ENCODE measurements around the gene VAMP3.
"Not testable (repeated sequence)": the region's sequence is repeated elsewhere in the genome, so short reads cannot be mapped to it uniquely, and the experiment has no call there.

The VAMP3 gene

DNA sequence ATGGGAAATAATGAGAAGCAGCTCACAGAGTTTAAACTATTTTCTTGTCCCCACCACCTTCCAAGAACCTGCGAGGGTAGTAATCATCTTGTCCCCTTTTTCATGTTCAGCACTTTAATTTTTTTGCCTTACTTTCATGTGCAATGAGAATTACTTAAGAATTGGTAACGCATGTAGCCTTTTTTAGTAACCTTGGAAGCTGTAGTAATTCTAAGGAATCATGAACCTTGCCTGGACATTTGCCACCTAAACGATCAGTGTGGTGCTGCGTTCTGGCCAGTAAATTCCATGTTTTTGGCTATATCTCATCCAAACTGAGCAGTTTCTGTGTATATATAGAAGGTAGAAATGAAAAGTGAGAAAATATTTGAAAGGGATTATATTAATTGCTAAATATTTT, 3.9 kb upstream of the VAMP3 start:
- in situ Hi-C loops (cut with MboI; ENCODE audit: low sequenced_read_pairs): no loop called here

DNA sequence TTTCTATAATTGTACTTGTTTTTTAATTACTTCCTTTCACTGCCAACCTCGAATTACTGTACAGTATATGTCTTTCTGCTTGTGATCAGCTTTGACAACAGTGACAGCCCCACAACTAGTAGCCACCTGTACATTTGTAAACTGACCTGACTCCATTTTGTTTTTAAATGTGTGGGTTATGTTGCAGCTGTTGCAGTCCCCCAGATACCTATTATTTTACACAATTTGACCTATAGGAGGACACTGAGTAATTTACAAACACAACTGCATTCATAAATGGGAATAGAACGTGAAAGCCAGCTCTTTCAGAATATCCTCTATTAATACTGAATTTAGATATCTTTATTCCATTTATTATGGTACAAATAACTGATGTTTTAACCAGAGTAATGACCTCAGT, 2.5 kb upstream of the VAMP3 start:
- in situ Hi-C loops (cut with MboI; ENCODE audit: low sequenced_read_pairs): no loop called here

DNA sequence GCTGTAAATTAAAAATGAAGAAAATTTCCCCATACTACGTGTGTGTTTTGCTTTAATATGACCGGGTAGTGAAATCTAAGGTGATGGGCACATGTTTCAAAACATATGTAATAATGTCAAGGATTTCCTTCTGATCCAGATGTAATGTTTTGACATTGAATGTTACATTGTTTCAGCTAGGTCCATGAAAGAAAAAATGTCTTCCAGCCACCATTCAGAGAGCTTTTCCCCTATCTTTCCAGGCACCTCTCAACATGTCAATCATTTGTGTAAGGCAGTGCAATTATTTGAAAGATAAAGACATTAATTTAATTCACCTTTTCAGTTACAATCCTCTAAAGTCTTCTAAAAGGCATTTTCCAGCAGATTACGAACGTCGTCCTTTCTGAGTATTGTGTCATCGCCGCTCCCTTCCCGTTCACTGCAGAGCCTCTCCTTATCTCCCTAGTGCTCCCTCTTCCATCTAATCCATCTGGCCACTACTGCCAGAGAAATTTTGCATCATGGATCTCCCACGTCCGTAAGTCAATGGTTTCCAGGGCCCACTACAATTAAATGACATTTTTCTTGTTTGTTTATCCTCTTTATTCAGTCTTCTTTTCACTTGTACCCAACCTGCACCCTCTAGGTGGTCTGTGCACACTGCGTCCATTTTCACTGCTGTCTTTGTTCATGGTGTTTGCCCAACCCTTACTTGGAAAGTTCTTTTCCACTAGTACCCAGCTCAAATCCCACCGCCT, 1.3 kb upstream of the VAMP3 start:
- in situ Hi-C loops (cut with MboI; ENCODE audit: low sequenced_read_pairs): no loop called here

GRCh38 chr1:7770669-7770996, 463 bp upstream of the VAMP3 start:
- in situ Hi-C loops (cut with MboI; ENCODE audit: low sequenced_read_pairs): no loop called here

GRCh38 chr1:7771823-7772299, 765 bp downstream of the VAMP3 start:
- in situ Hi-C loops (cut with MboI; ENCODE audit: low sequenced_read_pairs): no loop called here

GRCh38 chr1:7777591-7777990, 6.5 kb downstream of the VAMP3 start:
- in situ Hi-C loops (cut with MboI; ENCODE audit: low sequenced_read_pairs): no loop called here

DNA sequence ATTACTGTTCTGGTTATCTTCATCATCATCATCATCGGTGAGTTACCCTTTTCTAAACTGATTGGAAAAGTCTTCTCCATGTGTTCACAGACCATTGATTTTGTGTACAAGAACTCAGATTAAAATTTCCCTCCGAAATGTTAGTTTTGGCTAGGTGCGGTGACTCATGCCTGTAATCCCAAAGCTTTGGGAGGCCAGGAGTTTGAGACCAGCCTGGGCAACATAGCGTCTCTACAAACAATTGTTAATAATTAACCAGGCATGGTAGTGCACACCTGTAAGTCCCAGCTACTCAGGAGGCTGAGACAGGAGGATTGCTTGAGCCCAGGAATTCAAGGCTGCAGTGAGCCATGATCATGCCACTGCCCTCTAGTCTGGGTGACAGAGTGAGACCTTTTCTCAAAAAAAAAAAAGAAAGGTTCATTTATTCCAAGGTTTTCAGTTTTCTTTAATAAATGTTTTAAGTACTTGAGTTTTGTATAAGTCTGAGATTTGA, 7.1 kb downstream of the VAMP3 start:
- in situ Hi-C loops (cut with MboI; ENCODE audit: low sequenced_read_pairs): no loop called here

- in situ Hi-C loops (cut with MboI; ENCODE audit: low sequenced_read_pairs): no loop called here
Measured at GRCh38 chr1:7780976-7781375, 9.9 kb downstream of the VAMP3 start.

DNA sequence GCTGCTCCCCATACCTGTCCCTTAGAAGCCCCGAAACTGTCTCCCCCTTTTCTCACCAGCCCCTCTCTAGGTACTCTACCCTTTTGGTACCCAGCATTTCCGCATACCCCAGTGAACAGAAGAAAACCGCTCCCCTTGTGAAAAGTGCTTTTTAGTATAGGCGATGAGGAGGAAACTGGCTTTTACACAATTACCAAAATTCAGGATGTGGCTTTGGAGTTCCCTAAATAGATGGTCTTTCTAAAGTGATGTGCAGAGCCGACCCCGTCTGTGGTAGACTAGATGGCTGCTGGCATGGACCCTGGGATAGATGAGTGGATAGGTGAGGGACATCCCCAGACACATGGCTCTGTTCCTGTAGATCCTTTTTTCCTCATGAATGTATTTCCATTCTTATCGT, 10.4 kb downstream of the VAMP3 start:
- in situ Hi-C loops (cut with MboI; ENCODE audit: low sequenced_read_pairs): no loop called here

DNA sequence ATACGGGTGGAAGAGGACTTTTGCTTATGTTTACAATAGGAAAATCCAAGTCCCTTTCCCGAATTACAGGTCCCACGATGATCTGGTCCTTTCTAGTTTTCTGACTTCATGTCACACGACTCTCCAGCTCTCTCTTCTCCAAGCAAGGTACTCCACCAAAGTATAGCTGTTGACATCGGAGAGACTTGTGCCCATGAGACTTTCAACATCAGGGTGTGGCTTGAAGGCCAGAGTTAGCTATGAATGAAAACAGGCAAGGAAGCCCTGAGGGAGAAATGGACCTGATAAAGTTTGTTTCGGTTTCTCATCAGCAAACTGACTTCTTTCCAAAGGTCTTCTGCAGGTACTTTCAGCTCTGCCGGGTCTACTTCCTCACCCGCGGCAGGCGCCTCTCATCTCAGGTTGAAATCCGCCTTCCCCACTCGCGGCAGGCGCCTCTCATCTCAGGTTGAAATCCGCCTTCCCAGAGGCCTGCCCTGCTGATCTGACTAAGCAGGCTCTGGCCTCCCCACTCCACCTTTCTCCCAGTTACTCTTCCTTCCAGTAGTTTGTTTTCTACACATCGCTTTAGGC, 10.9 kb downstream of the VAMP3 start:
- in situ Hi-C loops (cut with MboI; ENCODE audit: low sequenced_read_pairs): no loop called here

- in situ Hi-C loops (cut with MboI; ENCODE audit: low sequenced_read_pairs): no loop called here
Measured at GRCh38 chr1:7783178-7783711, 12.1 kb downstream of the VAMP3 start.

- in situ Hi-C loops (cut with MboI; ENCODE audit: low sequenced_read_pairs): no loop called here
Measured at GRCh38 chr1:7783826-7784491, 12.9 kb downstream of the VAMP3 start, which contains the start of gene PER3. PER3 (plus strand) TSS chr1:7784291; CDS start chr1:7784878, 587 bp downstream.

- in situ Hi-C loops (cut with MboI; ENCODE audit: low sequenced_read_pairs): no loop called here
Measured at GRCh38 chr1:7784492-7785071, 13.5 kb downstream of the VAMP3 start.

DNA sequence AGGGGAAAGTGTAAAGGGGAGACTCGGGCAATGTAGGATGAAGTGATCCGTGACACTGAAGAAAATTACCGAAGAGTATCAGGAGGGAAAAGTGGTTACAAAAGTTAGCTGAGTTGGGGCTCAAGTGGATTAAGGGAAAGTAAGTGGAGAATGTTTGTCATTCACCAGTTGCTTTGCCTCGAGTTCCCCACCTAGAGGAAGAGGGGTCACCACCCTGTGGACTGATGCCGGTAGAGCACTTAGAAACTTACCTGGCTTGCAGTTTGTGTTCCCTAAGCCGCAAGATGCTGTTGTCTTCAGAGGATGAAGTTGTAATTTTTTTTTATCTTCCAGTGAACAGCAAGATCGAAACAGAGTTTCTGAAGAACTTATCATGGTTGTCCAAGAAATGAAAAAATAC, 14.0 kb downstream of the VAMP3 start:
- in situ Hi-C loops (cut with MboI; ENCODE audit: low sequenced_read_pairs): no loop called here

DNA sequence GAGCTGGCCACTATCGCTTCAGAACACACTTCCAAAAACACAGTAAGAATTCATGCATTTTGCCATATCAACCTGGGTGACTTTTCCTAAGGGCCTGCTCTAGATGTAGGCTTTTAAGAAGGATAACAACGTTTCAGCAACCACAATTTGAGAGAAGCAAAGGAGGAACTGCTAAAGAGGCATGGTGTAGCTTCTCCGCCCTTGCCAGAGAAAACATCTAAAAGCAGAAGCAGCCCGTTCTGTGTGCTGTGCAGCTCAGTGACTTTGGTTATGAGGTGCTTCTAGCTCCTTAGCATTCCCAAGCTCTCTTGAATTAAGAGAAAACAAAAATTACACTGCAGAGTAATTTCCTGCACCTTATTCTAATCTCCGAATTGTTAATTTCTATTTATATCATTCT, 15.7 kb downstream of the VAMP3 start:
- in situ Hi-C loops (cut with MboI; ENCODE audit: low sequenced_read_pairs): no loop called here

GRCh38 chr1:7789828-7790227, 18.7 kb downstream of the VAMP3 start:
- in situ Hi-C loops (cut with MboI; ENCODE audit: low sequenced_read_pairs): no loop called here

GRCh38 chr1:7791027-7791426, 19.9 kb downstream of the VAMP3 start:
- in situ Hi-C loops (cut with MboI; ENCODE audit: low sequenced_read_pairs): not testable (repeated sequence)

GRCh38 chr1:7795406-7795805, 24.3 kb downstream of the VAMP3 start:
- in situ Hi-C loops (cut with MboI; ENCODE audit: low sequenced_read_pairs): no loop called here

GRCh38 chr1:7805460-7805859, 34.4 kb downstream of the VAMP3 start:
- in situ Hi-C loops (cut with MboI; ENCODE audit: low sequenced_read_pairs): no loop called here

DNA sequence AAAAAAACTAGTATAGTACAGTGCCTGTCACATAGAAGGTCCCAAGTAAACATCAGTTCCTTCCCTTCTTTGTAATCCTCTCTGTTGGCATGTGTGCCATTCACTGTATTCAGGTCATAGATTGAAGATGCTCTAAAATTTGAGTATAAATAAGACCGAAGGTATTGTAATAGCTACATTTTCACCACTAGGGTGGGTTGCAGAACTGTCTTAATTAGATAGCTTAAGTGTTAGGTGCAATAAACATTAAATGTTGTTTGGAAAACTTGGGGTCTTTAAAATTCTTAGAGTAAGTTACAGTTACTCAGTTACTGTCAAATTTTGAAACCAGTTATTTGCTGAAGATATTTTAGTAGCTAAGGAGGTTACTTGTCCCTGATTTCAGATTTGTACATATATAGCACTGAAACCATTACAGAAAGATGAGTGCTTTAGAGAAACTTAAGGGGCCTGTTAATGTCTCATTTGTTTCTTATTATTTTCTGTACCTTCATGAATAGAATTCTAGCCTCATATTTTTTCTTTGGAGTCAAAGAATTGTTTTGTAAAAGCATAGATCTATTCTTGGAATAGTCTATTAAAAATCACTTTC, 37.3 kb downstream of the VAMP3 start:
- in situ Hi-C loops (cut with MboI; ENCODE audit: low sequenced_read_pairs): no loop called here

- in situ Hi-C loops (cut with MboI; ENCODE audit: low sequenced_read_pairs): no loop called here
Measured at GRCh38 chr1:7809742-7810141, 38.6 kb downstream of the VAMP3 start.
